Liver (tissue), 9 donors: ENCODE results near the gene OTOGL. TPM values are rescaled to one million over a fixed set of nuclear protein-coding genes. Genes with fewer than 3 reads are reported as not detected.

Experiments used
- DNase-seq: peaks from one replicate; pipeline ENCODE4 v3.0.0-alpha.2; 2017; ENCODE audit warnings: low spot score
- H3K27ac ChIP-seq, 2 donors: one replicate each; pipeline ENCODE4 v1.7.0; 2013; ENCODE audit warnings: inconsistent platforms in 2 of 2, low read length in 2 of 2, control low read depth in 1 of 2, low read depth in 1 of 2, mild to moderate bottlenecking in 1 of 2
- H3K27me3 ChIP-seq, 4 donors: one replicate each; pipeline versions ENCODE4 v1.6.1 to v1.7.0; 2013; ENCODE audit warnings: low read length in 3 of 4, inconsistent platforms in 1 of 4, mild to moderate bottlenecking in 1 of 4, moderate library complexity in 1 of 4; ENCODE audit not compliant: control insufficient read depth in 4 of 4, insufficient read depth in 4 of 4
- H3K36me3 ChIP-seq, 4 donors: one replicate each; pipeline versions ENCODE4 v1.6.1 to v1.7.0; 2013; ENCODE audit warnings: low read length in 3 of 4, mild to moderate bottlenecking in 3 of 4, low read depth in 1 of 4, moderate library complexity in 1 of 4; ENCODE audit not compliant: control insufficient read depth in 4 of 4, insufficient read depth in 3 of 4
- H3K4me1 ChIP-seq, 4 donors: one replicate each; pipeline versions ENCODE4 v1.6.1 to v1.7.0; 2013; ENCODE audit warnings: low read length in 3 of 4, mild to moderate bottlenecking in 3 of 4, moderate library complexity in 1 of 4; ENCODE audit not compliant: control insufficient read depth in 4 of 4, insufficient read depth in 4 of 4
- H3K4me3 ChIP-seq, 3 donors: one replicate each; pipeline versions ENCODE4 v1.6.1 to v1.7.0; 2013; ENCODE audit warnings: low read length in 3 of 3, control low read depth in 1 of 3, low read depth in 1 of 3, mild to moderate bottlenecking in 1 of 3
- H3K9ac ChIP-seq, 2 donors: one replicate each; pipeline ENCODE4 v1.7.0; 2013; ENCODE audit warnings: low read length in 2 of 2, mild to moderate bottlenecking in 2 of 2, moderate library complexity in 2 of 2, control low read depth in 1 of 2, low read depth in 1 of 2
- H3K9me3 ChIP-seq, 4 donors: one replicate each; pipeline versions ENCODE4 v1.6.1 to v1.7.0; 2013; ENCODE audit warnings: low read length in 3 of 4; ENCODE audit not compliant: control insufficient read depth in 4 of 4
- EGR1 ChIP-seq, 2 donors: IDR thresholded peaks; 2 replicates each; pipeline ENCODE4 v1.6.1; 2016 to 2018; ENCODE audit warnings: antibody characterized with exemption in 2 of 2, low read depth in 2 of 2
- FOXA1 ChIP-seq: IDR thresholded peaks from 2 replicates; pipeline ENCODE4 v1.6.1; 2016; ENCODE audit warnings: antibody characterized with exemption
- FOXA2 ChIP-seq: IDR thresholded peaks from 2 replicates; pipeline ENCODE4 v1.6.1; 2016; ENCODE audit warnings: antibody characterized with exemption
- GABPA ChIP-seq, 2 donors: IDR thresholded peaks in 1 of 2; conservative IDR thresholded peaks in 1 of 2; 2 replicates each; pipeline ENCODE4 v1.6.1; 2016; ENCODE audit warnings: antibody characterized with exemption in 2 of 2, mild to moderate bottlenecking in 1 of 2, moderate library complexity in 1 of 2
- HNF4A ChIP-seq, 2 donors: conservative IDR thresholded peaks; 2 replicates each; pipeline ENCODE4 v1.6.1; 2016; ENCODE audit warnings: antibody characterized with exemption in 2 of 2, mild to moderate bottlenecking in 2 of 2
- HNF4G ChIP-seq: IDR thresholded peaks from 2 replicates; pipeline ENCODE4 v1.6.1; 2016; ENCODE audit warnings: antibody characterized with exemption
- JUND ChIP-seq, 2 donors: IDR thresholded peaks; 2 replicates each; pipeline ENCODE4 v1.6.1; 2016; ENCODE audit warnings: antibody characterized with exemption in 2 of 2
- NR2F2 ChIP-seq: IDR thresholded peaks from 2 replicates; pipeline ENCODE4 v1.6.1; 2016; ENCODE audit warnings: antibody characterized with exemption
- RAD21 ChIP-seq, 2 donors: IDR thresholded peaks; 2 replicates each; pipeline ENCODE4 v1.6.1; 2016; ENCODE audit warnings: antibody characterized with exemption in 2 of 2, mild to moderate bottlenecking in 2 of 2
- REST ChIP-seq: IDR thresholded peaks from 2 replicates; pipeline ENCODE4 v1.6.1; 2016; ENCODE audit warnings: antibody characterized with exemption, mild to moderate bottlenecking
- RXRA ChIP-seq, 2 donors: IDR thresholded peaks; 2 replicates each; pipeline ENCODE4 v1.6.1; 2017 to 2018; ENCODE audit warnings: antibody characterized with exemption in 2 of 2, mild to moderate bottlenecking in 1 of 2
- SP1 ChIP-seq: IDR thresholded peaks from 2 replicates; pipeline ENCODE4 v1.6.1; 2018; ENCODE audit warnings: antibody characterized with exemption, mild to moderate bottlenecking
- TAF1 ChIP-seq: conservative IDR thresholded peaks from 2 replicates; pipeline ENCODE4 v1.6.1; 2016; ENCODE audit warnings: antibody characterized with exemption, mild to moderate bottlenecking
- YY1 ChIP-seq: IDR thresholded peaks from 2 replicates; pipeline ENCODE4 v1.6.1; 2016; ENCODE audit warnings: antibody characterized with exemption, mild to moderate bottlenecking
- WGBS: extraction: QIAGEN DNeasy Blood & Tissue Kit; methylation state at CpG from one replicate; pipeline ENCODE4 v1.1.7; 2013; 5-methylcytosine and 5-hydroxymethylcytosine counted together
- polyA plus RNA-seq, 2 donors: library from polyadenylated mRNA; stranded (reverse) in 1 of 2; unstranded in 1 of 2; fragments of 200-250 nt in 1 of 2; fragments of >200 nt in 1 of 2; fragmentation: Nextera tagmentation in 1 of 2; extraction: Ambion mirVana in 1 of 2; gene quantifications; one replicate each; pipeline versions ENCODE4 v1.2.1 to v1.2.3, GENCODE V29; 2013 to 2015
- total RNA-seq, 2 donors: library from RNA; depleted of rRNA; stranded (reverse); fragments of >200 nt; gene quantifications; one replicate each; pipeline ENCODE4 v1.2.3, GENCODE V29; 2014
- TF ChIP-seq, protein P1 (sequence below): IDR thresholded peaks from 2 replicates; pipeline ENCODE4 v1.6.1; 2016; ENCODE audit warnings: antibody characterized with exemption
- TF ChIP-seq, protein P2 (sequence below): fragments of 150-350 bp; IDR thresholded peaks from 2 replicates; pipeline ENCODE4 v1.5.1; 2017; ENCODE audit warnings: improper control_type of control experiment, low read depth, low read length; ENCODE audit not compliant: missing input control
- TF ChIP-seq, protein P3 (sequence below): IDR thresholded peaks from 2 replicates; pipeline ENCODE4 v1.6.1; 2016; ENCODE audit warnings: antibody characterized with exemption
- TF ChIP-seq, protein P4 (sequence below): IDR thresholded peaks from 2 replicates; pipeline ENCODE4 v1.6.1; 2016; ENCODE audit warnings: antibody characterized with exemption
- donor health status: healthy.
- donor health status: healthy.
- donor health status: healthy.
- donor health status: healthy.
- donor health status: healthy.

The OTOGL gene
- total and polyA plus RNA-seq, 4 donors = 0.01 to 0.09 (median 0.08) TPM; not detected in 1

DNA sequence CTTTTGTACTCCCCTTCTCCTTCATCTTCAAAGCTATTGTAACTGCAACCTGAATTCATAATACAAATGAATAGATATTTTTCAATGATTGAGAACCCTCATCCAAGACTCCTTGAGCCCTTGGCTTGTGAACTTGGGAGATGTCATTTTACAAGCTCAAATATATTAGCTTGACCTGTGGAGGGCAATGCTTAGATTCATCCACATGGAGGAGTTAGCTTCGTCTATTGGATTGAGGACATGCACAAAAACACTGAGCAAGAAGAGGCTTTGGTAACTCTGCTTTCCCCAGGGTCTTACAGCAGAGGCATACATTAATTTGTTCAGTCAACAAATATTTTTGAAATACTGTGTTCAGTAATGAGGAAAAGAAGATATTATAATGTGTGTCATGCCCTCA, 101.1 kb downstream of the OTOGL start:
- Histone ChIP-seq H3K4me3 (no peak overlapping the region), H3K9ac (no peak overlapping the region), H3K9me3 (no peaks in the 10 kb centered on the region), H3K4me1 (no peaks in the 10 kb centered on the region), H3K27ac (no peak overlapping the region), H3K27me3 (no peaks in the 10 kb centered on the region), H3K36me3 (no peaks in the 10 kb centered on the region)
- 70% methylated on average over 1 of the region's 1 CpG for WGBS
- TF ChIP-seq GABPA (IDR thresholded peaks at IDR 0.05 in 1 of 2, conservative IDR thresholded peaks at IDR 0.05 in 1 of 2) = no peak
- TF ChIP-seq YY1 = no peak
- TF ChIP-seq FOXA2 = no peak
- TF ChIP-seq FOXA1 = no peak
- TF ChIP-seq RXRA (IDR thresholded peaks at IDR 0.05) = no peak
- no peak for TF ChIP-seq HNF4G
- TF ChIP-seq, protein P1, sequence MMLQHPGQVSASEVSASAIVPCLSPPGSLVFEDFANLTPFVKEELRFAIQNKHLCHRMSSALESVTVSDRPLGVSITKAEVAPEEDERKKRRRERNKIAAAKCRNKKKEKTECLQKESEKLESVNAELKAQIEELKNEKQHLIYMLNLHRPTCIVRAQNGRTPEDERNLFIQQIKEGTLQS = no peak
- no peak for TF ChIP-seq REST
- TF ChIP-seq JUND (IDR thresholded peaks at IDR 0.05) = no peak
- TF ChIP-seq TAF1 = no peak
- TF ChIP-seq, protein P2, sequence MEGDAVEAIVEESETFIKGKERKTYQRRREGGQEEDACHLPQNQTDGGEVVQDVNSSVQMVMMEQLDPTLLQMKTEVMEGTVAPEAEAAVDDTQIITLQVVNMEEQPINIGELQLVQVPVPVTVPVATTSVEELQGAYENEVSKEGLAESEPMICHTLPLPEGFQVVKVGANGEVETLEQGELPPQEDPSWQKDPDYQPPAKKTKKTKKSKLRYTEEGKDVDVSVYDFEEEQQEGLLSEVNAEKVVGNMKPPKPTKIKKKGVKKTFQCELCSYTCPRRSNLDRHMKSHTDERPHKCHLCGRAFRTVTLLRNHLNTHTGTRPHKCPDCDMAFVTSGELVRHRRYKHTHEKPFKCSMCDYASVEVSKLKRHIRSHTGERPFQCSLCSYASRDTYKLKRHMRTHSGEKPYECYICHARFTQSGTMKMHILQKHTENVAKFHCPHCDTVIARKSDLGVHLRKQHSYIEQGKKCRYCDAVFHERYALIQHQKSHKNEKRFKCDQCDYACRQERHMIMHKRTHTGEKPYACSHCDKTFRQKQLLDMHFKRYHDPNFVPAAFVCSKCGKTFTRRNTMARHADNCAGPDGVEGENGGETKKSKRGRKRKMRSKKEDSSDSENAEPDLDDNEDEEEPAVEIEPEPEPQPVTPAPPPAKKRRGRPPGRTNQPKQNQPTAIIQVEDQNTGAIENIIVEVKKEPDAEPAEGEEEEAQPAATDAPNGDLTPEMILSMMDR = no peak
- TF ChIP-seq HNF4A (conservative IDR thresholded peaks at IDR 0.05) = no peak
- TF ChIP-seq SP1 = no peak
- TF ChIP-seq NR2F2 = no peak
- no peak for TF ChIP-seq EGR1 (IDR thresholded peaks at IDR 0.05; ENCODE audit: low read depth in 2 of 2)
- TF ChIP-seq, protein P3, sequence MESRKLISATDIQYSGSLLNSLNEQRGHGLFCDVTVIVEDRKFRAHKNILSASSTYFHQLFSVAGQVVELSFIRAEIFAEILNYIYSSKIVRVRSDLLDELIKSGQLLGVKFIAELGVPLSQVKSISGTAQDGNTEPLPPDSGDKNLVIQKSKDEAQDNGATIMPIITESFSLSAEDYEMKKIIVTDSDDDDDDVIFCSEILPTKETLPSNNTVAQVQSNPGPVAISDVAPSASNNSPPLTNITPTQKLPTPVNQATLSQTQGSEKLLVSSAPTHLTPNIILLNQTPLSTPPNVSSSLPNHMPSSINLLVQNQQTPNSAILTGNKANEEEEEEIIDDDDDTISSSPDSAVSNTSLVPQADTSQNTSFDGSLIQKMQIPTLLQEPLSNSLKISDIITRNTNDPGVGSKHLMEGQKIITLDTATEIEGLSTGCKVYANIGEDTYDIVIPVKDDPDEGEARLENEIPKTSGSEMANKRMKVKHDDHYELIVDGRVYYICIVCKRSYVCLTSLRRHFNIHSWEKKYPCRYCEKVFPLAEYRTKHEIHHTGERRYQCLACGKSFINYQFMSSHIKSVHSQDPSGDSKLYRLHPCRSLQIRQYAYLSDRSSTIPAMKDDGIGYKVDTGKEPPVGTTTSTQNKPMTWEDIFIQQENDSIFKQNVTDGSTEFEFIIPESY = no peak
- TF ChIP-seq, protein P4, sequence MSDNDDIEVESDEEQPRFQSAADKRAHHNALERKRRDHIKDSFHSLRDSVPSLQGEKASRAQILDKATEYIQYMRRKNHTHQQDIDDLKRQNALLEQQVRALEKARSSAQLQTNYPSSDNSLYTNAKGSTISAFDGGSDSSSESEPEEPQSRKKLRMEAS = no peak
- TF ChIP-seq RAD21 (IDR thresholded peaks at IDR 0.05) = no peak
- no peak for DNase-seq
